Esophagus (tissue), 2 donors: ENCODE results near the gene DRAP1. TPM values are rescaled to one million over a fixed set of nuclear protein-coding genes. Genes with fewer than 3 reads are reported as not detected.

Experiments used
- H3K27ac ChIP-seq, 2 donors: one replicate each; pipeline ENCODE4 v1.5.1; 2013; ENCODE audit warnings: low read depth in 2 of 2, mild to moderate bottlenecking in 2 of 2, inconsistent platforms in 1 of 2, low read length in 1 of 2, moderate library complexity in 1 of 2
- H3K27me3 ChIP-seq, 2 donors: one replicate each; pipeline ENCODE4 v1.6.1; 2013; ENCODE audit warnings: low read length in 2 of 2, control low read depth in 1 of 2, mild to moderate bottlenecking in 1 of 2; ENCODE audit not compliant: insufficient read depth in 2 of 2, control insufficient read depth in 1 of 2
- H3K36me3 ChIP-seq, 2 donors: one replicate each; pipeline ENCODE4 v1.6.1; 2013; ENCODE audit warnings: low read length in 1 of 2; ENCODE audit not compliant: control insufficient read depth in 2 of 2, insufficient read depth in 2 of 2
- H3K4me1 ChIP-seq, 2 donors: one replicate each; pipeline ENCODE4 v1.6.1; 2013; ENCODE audit warnings: low read length in 1 of 2; ENCODE audit not compliant: control insufficient read depth in 2 of 2, insufficient read depth in 2 of 2
- H3K4me3 ChIP-seq, 2 donors: one replicate each; pipeline ENCODE4 v1.5.1; 2013; ENCODE audit warnings: low read length in 2 of 2, mild to moderate bottlenecking in 2 of 2, low read depth in 1 of 2, moderate library complexity in 1 of 2
- H3K9me3 ChIP-seq, 2 donors: one replicate each; pipeline ENCODE4 v1.6.1; 2013; ENCODE audit warnings: mild to moderate bottlenecking in 2 of 2, low read depth in 1 of 2, low read length in 1 of 2, moderate library complexity in 1 of 2; ENCODE audit not compliant: control insufficient read depth in 2 of 2, insufficient read depth in 1 of 2
- WGBS, 2 donors: extraction: QIAGEN DNeasy Blood & Tissue Kit; methylation state at CpG; one replicate each; pipeline ENCODE4 v1.1.7; 2013; 5-methylcytosine and 5-hydroxymethylcytosine counted together
- polyA plus RNA-seq, 2 donors: library from polyadenylated mRNA; stranded (reverse); fragments of 200-250 nt; gene quantifications; one replicate each; pipeline ENCODE4 v1.2.3, GENCODE V29; 2013
- donor health status: healthy with polysubstance abuse.
- donor health status: Bipolar disorder and iron deficiency.

The DRAP1 gene
- polyA plus RNA-seq, 2 donors = 89.6 to 103 TPM

DNA sequence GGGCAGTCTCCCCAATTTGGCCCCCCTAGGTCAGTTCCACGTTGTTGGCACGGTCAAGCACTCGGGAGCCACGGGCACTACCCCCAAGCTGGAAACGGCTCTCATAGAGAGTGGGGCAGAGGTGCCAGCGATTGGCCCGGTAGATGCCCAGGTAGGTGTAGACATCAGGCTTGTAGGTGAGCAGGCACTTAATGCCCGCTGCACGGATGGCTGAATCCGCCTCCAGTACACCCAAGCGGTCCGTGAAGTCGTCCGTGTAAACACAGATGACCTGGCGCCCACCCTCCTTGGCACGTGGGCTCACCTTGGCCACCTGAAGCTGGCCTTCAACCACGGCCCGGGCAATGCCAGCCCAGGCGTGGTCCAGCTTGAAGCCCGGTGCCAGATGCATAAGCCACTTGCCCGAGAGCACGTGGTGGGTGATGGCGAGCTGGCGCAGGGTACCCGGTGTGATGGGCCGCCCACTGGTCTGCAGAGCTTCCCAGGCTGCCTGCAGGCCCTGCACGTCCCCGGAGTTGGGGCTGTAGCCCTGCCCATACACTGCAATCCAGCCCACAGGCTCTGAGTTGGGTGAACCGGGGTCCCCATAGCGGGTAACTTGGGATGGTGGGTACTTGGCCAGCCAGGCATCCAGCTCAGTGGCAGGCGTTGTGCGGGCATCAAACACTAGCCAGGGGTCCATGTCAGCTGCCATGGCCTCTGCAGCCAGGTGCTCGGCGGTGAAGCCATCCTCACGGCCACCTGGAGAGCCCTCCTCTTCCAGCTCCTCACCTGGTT, 1.6 kb upstream of the DRAP1 start:
- Histone ChIP-seq H3K36me3 (peaks cover 0 to 4% of the 10 kb centered on the region in 2 donors), H3K27me3 (no peaks in the 10 kb centered on the region), H3K9me3 (no peaks in the 10 kb centered on the region), H3K4me3 (peak overlapping the region; percentile 61 to 88), H3K4me1 (peaks cover 30 to 42% of the 10 kb centered on the region in 2 donors), H3K27ac (peak overlapping the region; percentile 96 to 98)
- WGBS, 2 donors = 65 to 76% methylated on average over 35 of the region's 35 CpGs

DNA sequence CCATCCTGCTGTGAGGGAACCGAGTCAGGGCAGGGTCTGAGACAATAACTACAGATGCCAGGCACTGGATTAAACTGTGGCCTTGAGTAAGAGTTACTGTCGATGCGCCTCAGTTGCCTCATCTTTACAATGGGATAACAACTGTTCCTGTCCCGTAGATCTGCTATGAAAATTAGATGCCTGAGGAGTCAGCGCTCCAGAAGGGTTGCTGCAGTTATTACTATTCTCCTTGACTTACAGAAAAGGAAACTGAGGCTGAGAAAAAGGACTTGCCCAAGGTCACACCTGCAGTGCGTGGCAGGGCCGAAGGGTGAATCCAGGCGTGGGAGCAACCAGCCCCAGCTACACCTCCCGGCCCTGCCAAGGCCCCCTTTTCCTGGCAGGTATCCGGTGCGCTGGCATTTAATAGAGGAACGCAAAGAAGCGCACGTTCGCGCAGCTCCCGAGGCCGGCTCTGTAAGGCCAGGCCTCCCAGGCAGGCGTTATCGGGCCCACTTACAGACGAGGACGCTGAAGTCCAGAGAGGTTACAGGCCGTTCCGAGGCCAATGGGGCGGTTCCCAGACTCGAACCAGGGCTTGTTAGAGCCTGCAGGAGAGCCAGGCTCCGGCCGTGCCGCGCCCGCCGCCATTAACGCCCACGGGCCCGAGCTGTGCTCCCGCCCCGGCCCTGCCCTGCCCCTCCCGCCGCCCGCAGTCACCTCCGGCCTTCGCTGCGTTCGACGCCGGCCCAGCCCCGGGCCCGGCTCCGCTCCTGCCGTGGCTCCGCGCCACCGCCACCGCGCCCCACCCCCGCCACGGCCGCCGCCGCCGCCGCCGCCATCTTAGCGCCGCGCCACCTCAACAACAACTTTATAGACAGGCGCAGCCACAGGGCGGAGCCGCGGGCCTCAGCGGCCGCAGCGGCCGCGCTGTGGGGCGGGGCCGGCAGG, 750 bp upstream of the DRAP1 start, which contains the start of gene C11orf68:
Gene C11orf68, minus strand, starts transcription at position 852 of the 930 bp plus-strand sequence. Its CDS starts 31 bp downstream, at position 821.
- peaks cover 28 to 42% of the 10 kb centered on the region in 2 donors for H3K4me1 ChIP-seq

DNA sequence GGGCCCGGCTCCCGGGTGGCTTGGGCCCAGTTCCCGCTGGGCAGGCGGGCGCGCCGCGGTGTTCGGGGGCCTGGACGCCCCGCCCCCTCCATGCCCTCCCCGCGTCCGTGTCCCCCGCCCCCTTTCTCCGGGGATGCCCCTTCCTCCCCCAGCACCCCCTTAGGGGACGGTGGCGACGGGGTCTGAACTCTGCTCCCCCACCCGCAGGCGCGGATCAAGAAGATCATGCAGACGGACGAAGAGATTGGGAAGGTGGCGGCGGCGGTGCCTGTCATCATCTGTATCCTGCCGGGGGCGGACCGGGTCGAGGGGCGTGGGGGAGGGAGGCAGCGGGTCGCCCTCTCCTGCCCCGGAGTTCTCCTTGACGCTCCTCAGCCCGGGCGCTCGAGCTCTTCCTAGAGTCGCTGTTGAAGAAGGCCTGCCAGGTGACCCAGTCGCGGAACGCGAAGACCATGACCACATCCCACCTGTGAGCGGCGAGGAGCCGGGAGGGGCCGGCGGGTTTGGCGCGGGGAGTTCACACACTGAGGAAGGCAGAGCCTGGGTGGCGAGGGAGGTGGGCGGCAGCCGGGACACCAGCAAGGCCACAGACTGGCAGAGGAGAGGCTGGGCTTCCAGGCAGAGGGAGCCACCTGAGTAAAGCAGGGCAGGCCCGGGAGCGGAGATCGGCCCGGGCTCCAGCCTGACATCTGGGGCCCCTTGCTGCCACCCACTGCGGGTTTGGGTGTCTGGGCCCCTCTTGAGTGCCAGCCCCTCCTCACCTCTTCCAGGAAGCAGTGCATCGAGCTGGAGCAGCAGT, 546 bp downstream of the DRAP1 start:
- Histone ChIP-seq H3K9me3 (no peaks in the 10 kb centered on the region), H3K4me1 (peaks cover 28 to 40% of the 10 kb centered on the region in 2 donors), H3K27me3 (no peaks in the 10 kb centered on the region), H3K27ac (peak overlapping the region; percentile 91 to 93), H3K36me3 (peaks cover 0 to 11% of the 10 kb centered on the region in 2 donors), H3K4me3 (peak overlapping the region; percentile 72 to 81)
- WGBS, 2 donors = 1% methylated on average over 37 to 60 of the region's 60 CpGs

More for the DNA sequence above, 750 bp upstream of the DRAP1 start, which contains the start of gene C11orf68:
- Histone ChIP-seq H3K36me3 (peaks cover 0 to 9% of the 10 kb centered on the region in 2 donors), H3K27me3 (no peaks in the 10 kb centered on the region), H3K9me3 (no peaks in the 10 kb centered on the region), H3K4me3 (peak within 1 kb of the TSS; percentile 72 to 88), H3K27ac (peak within 1 kb of the TSS; percentile 96 to 98)
- 3 to 4% methylated on average over 65 to 77 of the region's 77 CpGs for WGBS, 2 donors

DNA sequence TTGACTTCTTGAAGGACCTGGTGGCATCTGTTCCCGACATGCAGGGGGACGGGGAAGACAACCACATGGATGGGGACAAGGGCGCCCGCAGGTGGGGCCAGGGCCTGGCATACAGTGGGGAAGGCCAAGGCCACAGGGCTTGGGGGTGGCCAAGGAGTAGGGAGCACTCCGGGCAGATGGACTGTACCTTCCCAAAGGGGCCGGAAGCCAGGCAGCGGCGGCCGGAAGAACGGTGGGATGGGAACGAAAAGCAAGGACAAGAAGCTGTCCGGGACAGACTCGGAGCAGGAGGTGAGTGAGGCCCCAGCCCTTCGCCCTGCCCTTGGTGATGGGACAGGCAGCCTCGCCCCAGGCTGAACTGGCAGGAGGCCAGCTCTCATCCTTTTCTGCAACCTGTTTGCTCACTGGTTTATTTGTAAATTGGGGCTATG, 1.2 kb downstream of the DRAP1 start:
- Histone ChIP-seq H3K36me3 (peaks cover 0 to 11% of the 10 kb centered on the region in 2 donors), H3K27me3 (no peaks in the 10 kb centered on the region), H3K4me3 (peak overlapping the region; percentile 72 to 81), H3K4me1 (peaks cover 23 to 34% of the 10 kb centered on the region in 2 donors), H3K9me3 (no peaks in the 10 kb centered on the region), H3K27ac (no peak overlapping the region)
- WGBS, 2 donors = 50 to 51% methylated on average over 15 of the region's 15 CpGs

DNA sequence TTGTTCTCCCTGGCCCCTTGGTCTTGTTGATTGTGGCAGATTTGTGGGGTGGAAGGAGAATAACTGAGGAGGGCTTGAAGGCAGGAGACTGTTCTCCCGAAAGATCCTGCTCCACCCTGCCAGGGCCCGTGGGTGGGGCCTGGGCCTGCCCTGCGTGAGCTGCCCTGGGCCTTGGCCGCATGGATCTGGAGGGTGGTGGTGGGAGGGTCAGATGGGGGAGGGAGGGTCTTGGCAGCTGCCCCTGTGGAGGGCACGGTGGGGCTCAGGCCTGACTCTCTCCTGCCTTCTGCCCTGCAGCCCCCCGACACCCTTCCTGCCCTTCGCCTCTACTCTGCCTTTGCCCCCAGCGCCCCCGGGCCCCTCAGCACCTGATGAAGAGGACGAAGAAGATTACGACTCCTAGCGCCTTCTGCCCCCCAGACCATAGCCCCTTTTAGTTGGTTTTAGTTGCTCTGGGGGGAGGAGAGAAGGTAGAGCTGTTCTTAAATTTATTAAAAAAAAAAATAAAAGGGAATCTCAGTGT, 1.9 kb downstream of the DRAP1 start:
- Histone ChIP-seq H3K9me3 (no peaks in the 10 kb centered on the region), H3K27me3 (no peaks in the 10 kb centered on the region), H3K27ac (no peak overlapping the region), H3K4me1 (peaks cover 20 to 28% of the 10 kb centered on the region in 2 donors), H3K36me3 (peaks cover 0 to 11% of the 10 kb centered on the region in 2 donors), H3K4me3 (peak overlapping the region in 1 of 2 donors; percentile 72)
- 72 to 79% methylated on average over 12 of the region's 12 CpGs for WGBS, 2 donors

DNA sequence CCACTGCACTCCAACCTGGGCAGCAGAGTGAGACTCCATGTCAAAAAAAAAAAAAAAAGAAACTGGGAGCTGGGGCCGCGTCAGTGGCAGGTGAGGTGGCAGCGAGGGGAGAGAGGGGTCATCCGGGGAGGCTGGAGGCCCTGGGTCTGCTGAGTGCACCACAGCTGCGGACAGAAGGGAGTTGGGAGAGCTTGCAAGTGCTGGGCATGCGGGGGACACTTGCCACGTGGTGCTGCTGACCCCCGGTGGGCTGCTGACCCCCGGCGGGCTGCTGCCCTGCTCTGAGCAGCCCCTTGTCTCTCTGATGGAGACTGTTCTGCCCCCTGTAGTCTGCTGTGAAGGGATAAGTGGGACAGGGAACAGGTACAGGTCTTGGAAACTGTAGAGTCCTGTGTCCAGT, 2.6 kb downstream of the DRAP1 start:
- 94 to 96% methylated on average over 10 of the region's 10 CpGs for WGBS, 2 donors
- Histone ChIP-seq H3K36me3 (peaks cover 0 to 11% of the 10 kb centered on the region in 2 donors), H3K4me3 (no peak overlapping the region), H3K27me3 (no peaks in the 10 kb centered on the region), H3K27ac (no peak overlapping the region), H3K4me1 (peaks cover 19 to 24% of the 10 kb centered on the region in 2 donors), H3K9me3 (no peaks in the 10 kb centered on the region)

DNA sequence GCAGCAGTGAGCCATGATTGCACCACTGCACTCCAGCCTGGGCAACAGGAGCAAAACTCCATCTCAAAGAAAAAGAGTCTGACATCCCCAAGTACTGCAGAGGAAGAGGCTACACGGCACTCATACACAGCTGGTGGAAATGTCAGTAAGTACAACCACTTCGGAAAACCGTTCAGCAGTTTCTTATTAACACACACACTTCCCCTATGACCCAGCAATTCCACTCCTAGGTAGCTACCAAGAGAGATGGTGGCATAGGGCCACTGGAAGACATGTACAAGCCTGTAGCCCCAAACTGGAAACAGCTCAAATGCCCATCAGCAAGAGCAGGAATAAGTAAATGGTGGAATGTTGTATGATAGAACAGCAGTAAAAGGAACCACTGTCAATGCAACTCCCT, 3.3 kb downstream of the DRAP1 start:
- peaks cover 0 to 8% of the 10 kb centered on the region in 2 donors for H3K36me3 ChIP-seq
- H3K27me3 ChIP-seq = no peaks in the 10 kb centered on the region
- H3K27ac ChIP-seq = no peak overlapping the region
- 73 to 82% methylated on average over 3 of the region's 3 CpGs for WGBS, 2 donors
- peaks cover 12 to 17% of the 10 kb centered on the region in 2 donors for H3K4me1 ChIP-seq
- no peak overlapping the region for H3K4me3 ChIP-seq
- no peaks in the 10 kb centered on the region for H3K9me3 ChIP-seq

DNA sequence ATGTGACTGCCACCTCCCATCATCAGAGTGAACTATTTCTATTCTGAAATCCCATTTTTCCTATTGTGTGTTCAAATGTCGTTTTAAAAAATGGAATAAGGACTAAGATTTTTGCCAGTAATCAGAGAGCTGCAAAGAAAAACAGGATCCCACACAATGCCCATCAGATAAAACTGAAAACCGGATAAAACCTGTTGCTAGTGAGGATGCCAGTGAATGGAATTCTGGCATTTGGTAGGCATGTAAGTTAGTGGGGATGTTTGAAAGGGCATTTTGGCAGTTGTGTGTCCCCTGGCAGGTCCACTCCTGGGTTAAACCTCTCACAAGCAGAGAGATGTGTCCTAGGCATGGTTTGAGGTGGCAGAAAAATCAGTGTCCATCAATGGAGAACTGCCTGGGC, 6.2 kb downstream of the DRAP1 start:
- 71 to 73% methylated on average over 2 of the region's 2 CpGs for WGBS, 2 donors
- Histone ChIP-seq H3K4me3 (no peak overlapping the region), H3K9me3 (no peaks in the 10 kb centered on the region), H3K4me1 (peaks cover 5 to 8% of the 10 kb centered on the region in 2 donors), H3K27me3 (no peaks in the 10 kb centered on the region), H3K27ac (no peak overlapping the region), H3K36me3 (peaks cover 0 to 8% of the 10 kb centered on the region in 2 donors)
